Panc1 (cell line): ENCODE measurements around the gene INPP5E. TPM values are rescaled to one million over a fixed set of nuclear protein-coding genes. Genes with fewer than 3 reads are reported as not detected.
"Not testable (repeated sequence)": the region's sequence is repeated elsewhere in the genome, so short reads cannot be mapped to it uniquely, and the experiment has no call there.

Source experiments
- ATAC-seq: fragments of 200-7000 bp; cut with Tn5 transposase; 2 replicates; pipeline ENCODE4 v1.9.1; 2020; ENCODE audit warnings: mild to moderate bottlenecking, moderate library complexity
- BruUV-seq: library from RNA; stranded (reverse); fragments of 400-500 nt; replicated peaks from 2 replicates; lab custom pipeline; 2021; lab: Mats Ljungman, UMichigan
- CTCF ChIA-PET: fragments of 300-600 bp; sonication (Branson Sonifier 250); formaldehyde crosslinking; loops from one replicate; lab custom pipeline; 2022; ENCODE audit warnings: antibody characterized with exemption; lab: Charles Lee
- POLR2A ChIA-PET: fragments of 300-600 bp; sonication (Branson Sonifier 250); formaldehyde crosslinking; loops from one replicate; lab custom pipeline; 2022; ENCODE audit warnings: antibody characterized with exemption; lab: Charles Lee
- DNase-seq: peaks from one replicate; pipeline ENCODE4 v3.0.0-alpha.2; 2010; ENCODE audit warnings: low read depth, low spot score
- H3K27ac ChIP-seq: 2 replicates; pipeline ENCODE4 v1.5.1; 2011; ENCODE audit warnings: mild to moderate bottlenecking, low read length, inconsistent platforms
- H3K27me3 ChIP-seq: fragments of 200-500 bp; sonication (Bioruptor generic); 2 replicates; pipeline ENCODE4 v1.6.0; 2014; ENCODE audit warnings: low read length, inconsistent platforms; ENCODE audit not compliant: control insufficient read depth, insufficient read depth
- H3K36me3 ChIP-seq: fragments of 200-500 bp; sonication (Bioruptor generic); 2 replicates; pipeline ENCODE4 v1.5.1; 2014; ENCODE audit warnings: inconsistent platforms, mild to moderate bottlenecking, low read length, moderate library complexity; ENCODE audit not compliant: control insufficient read depth, insufficient read depth
- H3K4me1 ChIP-seq: 2 replicates; pipeline ENCODE4 v1.5.1; 2011; ENCODE audit warnings: inconsistent platforms, mild to moderate bottlenecking, low read length, moderate library complexity; ENCODE audit not compliant: control insufficient read depth, insufficient read depth
- H3K4me3 ChIP-seq, 2 experiments: 2 replicates each; pipeline ENCODE4 v1.5.1; 2011 to 2012; ENCODE audit warnings: low read depth in 2 of 2, low read length in 2 of 2, mild to moderate bottlenecking in 2 of 2, inconsistent platforms in 1 of 2, moderate library complexity in 1 of 2
- H3K9me3 ChIP-seq: fragments of 200-500 bp; sonication (Bioruptor generic); 2 replicates; pipeline ENCODE4 v1.5.1; 2014; ENCODE audit warnings: low read depth, mild to moderate bottlenecking, inconsistent platforms, low read length, moderate library complexity; ENCODE audit not compliant: control insufficient read depth, insufficient read depth
- POLR2AphosphoS5 ChIP-seq: IDR thresholded peaks from 2 replicates; pipeline ENCODE4 v1.6.1; 2012; ENCODE audit warnings: mild to moderate bottlenecking, low read depth, low read length, moderate library complexity
- SIN3A ChIP-seq: IDR thresholded peaks from 2 replicates; pipeline ENCODE4 v1.6.1; 2012; ENCODE audit warnings: low read depth, mild to moderate bottlenecking, low read length, moderate library complexity, borderline replicate concordance; ENCODE audit not compliant: insufficient read depth
- TCF7L2 ChIP-seq: IDR thresholded peaks from 2 replicates; pipeline ENCODE4 v1.6.1; 2011; ENCODE audit warnings: mild to moderate bottlenecking, low read depth, low read length, inconsistent platforms
- in situ Hi-C: cut with HindIII; loops from 2 replicates; pipeline ENCODE4 v1.10.0; 2016; ENCODE audit warnings: low sequenced_read_pairs, low pct_unique_long_range_greater_than_20kb
- intact Hi-C: fragments of 100-400 bp; cut with micrococcal nuclease; formaldehyde crosslinking; loops from one replicate; pipeline ENCODE4 v1.10.0; 2022; ENCODE audit not compliant: unreplicated experiment
- total RNA-seq: library from RNA; stranded (reverse); gene quantifications from one replicate; pipeline ENCODE4 v1.2.1, GENCODE V29; 2021; ENCODE audit not compliant: unreplicated experiment
- TF ChIP-seq, protein P1 (sequence below): fragments of 450-650 bp; IDR thresholded peaks from 2 replicates; pipeline ENCODE4 v1.5.1; 2017; ENCODE audit warnings: mild to moderate bottlenecking
- TF ChIP-seq, protein P2 (sequence below), 2 experiments: IDR thresholded peaks; 2 replicates each; pipeline ENCODE4 v1.6.1; 2011 to 2012; ENCODE audit warnings: low read depth in 2 of 2, control low read depth in 1 of 2, low read length in 1 of 2, mild to moderate bottlenecking in 1 of 2, moderate library complexity in 1 of 2; ENCODE audit not compliant: insufficient read depth in 1 of 2

INPP5E gene
- total RNA-seq, 1 experiment from 2014 or later = 14.1 TPM

DNA sequence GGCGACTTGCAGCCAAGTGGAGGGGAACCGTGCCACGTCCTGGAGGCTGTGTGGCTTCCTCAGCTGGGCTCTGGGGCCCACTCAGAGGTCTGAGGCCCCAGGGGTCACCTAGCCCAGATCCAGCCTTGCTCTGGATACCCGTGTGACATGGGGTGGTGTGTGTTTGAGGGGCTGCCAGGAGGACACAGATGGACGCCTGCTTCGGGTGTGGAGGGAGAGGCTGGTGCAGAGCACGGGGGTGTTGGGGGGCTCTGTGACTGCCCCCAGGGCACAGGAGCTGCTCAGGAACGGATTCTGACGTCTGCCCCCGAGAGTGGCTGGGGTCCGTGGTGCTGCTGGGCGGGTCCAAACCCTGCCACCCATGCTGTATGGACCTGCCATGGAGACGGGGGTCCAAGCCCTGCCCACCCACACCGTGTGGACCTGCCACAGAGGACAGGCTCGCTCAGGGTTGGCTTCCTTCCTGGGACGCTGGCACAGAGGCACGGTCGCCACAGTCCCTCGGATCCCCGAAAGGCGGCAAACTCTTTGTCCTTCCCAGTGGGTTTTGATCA, 10.5 kb downstream of the INPP5E start:
- Histone ChIP-seq H3K27ac (no peak overlapping the region), H3K9me3 (no peaks in the 10 kb centered on the region), H3K27me3 (no peaks in the 10 kb centered on the region), H3K36me3 (no peaks in the 10 kb centered on the region), H3K4me3 (no peak overlapping the region), H3K4me1 (no peaks in the 10 kb centered on the region)
- POLR2A ChIA-PET = no interaction called here
- in situ Hi-C loops (no loop called here), intact Hi-C loops (no loop called here)
- ATAC-seq = no peak
- TF ChIP-seq POLR2AphosphoS5 (no peak), TCF7L2 (no peak), SIN3A (no peak)
- TF ChIP-seq, protein P1, sequence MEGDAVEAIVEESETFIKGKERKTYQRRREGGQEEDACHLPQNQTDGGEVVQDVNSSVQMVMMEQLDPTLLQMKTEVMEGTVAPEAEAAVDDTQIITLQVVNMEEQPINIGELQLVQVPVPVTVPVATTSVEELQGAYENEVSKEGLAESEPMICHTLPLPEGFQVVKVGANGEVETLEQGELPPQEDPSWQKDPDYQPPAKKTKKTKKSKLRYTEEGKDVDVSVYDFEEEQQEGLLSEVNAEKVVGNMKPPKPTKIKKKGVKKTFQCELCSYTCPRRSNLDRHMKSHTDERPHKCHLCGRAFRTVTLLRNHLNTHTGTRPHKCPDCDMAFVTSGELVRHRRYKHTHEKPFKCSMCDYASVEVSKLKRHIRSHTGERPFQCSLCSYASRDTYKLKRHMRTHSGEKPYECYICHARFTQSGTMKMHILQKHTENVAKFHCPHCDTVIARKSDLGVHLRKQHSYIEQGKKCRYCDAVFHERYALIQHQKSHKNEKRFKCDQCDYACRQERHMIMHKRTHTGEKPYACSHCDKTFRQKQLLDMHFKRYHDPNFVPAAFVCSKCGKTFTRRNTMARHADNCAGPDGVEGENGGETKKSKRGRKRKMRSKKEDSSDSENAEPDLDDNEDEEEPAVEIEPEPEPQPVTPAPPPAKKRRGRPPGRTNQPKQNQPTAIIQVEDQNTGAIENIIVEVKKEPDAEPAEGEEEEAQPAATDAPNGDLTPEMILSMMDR = no peak
- TF ChIP-seq, protein P2, sequence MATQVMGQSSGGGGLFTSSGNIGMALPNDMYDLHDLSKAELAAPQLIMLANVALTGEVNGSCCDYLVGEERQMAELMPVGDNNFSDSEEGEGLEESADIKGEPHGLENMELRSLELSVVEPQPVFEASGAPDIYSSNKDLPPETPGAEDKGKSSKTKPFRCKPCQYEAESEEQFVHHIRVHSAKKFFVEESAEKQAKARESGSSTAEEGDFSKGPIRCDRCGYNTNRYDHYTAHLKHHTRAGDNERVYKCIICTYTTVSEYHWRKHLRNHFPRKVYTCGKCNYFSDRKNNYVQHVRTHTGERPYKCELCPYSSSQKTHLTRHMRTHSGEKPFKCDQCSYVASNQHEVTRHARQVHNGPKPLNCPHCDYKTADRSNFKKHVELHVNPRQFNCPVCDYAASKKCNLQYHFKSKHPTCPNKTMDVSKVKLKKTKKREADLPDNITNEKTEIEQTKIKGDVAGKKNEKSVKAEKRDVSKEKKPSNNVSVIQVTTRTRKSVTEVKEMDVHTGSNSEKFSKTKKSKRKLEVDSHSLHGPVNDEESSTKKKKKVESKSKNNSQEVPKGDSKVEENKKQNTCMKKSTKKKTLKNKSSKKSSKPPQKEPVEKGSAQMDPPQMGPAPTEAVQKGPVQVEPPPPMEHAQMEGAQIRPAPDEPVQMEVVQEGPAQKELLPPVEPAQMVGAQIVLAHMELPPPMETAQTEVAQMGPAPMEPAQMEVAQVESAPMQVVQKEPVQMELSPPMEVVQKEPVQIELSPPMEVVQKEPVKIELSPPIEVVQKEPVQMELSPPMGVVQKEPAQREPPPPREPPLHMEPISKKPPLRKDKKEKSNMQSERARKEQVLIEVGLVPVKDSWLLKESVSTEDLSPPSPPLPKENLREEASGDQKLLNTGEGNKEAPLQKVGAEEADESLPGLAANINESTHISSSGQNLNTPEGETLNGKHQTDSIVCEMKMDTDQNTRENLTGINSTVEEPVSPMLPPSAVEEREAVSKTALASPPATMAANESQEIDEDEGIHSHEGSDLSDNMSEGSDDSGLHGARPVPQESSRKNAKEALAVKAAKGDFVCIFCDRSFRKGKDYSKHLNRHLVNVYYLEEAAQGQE (IDR thresholded peaks at IDR 0.05; ENCODE audit: insufficient read depth in 1 of 2, low read depth in 2 of 2, low read length in 1 of 2) = no peak
- TSS peak; percentile 91 for BruUV-seq
- DNase-seq = no peak
- CTCF ChIA-PET = no interaction called here

DNA sequence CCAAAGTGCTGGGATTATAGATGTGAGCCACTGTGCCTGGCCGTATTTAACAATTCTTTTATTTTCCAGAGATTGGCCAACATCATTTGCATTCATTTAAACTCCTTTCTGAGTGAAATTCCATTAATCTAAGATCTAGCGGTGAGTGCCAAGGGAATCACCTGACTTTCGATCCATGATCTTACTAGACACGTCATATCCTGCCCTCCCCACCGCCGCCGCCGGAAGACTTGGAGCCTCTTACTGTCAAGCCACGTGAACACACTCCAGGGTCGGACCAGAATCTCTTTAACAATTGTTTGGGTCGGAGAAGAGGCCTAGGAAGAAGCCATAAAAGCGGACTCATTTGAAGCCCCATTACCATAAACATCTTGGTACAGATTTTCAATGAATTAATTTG, 12.9 kb downstream of the INPP5E start:
- Histone ChIP-seq H3K27ac (no peak overlapping the region), H3K4me3 (no peak overlapping the region), H3K9me3 (no peaks in the 10 kb centered on the region), H3K4me1 (no peaks in the 10 kb centered on the region), H3K36me3 (no peaks in the 10 kb centered on the region), H3K27me3 (no peaks in the 10 kb centered on the region)
- TF ChIP-seq POLR2AphosphoS5 (no peak), SIN3A (no peak), TCF7L2 (no peak)
- TF ChIP-seq, protein P1 = no peak
- TF ChIP-seq, protein P2 (IDR thresholded peaks at IDR 0.05; ENCODE audit: insufficient read depth in 1 of 2, low read depth in 2 of 2, low read length in 1 of 2) = no peak
- ChIA-PET POLR2A (no interaction called here), CTCF (no interaction called here)
- ATAC-seq (no peak), DNase-seq (no peak)
- intact Hi-C loops = no loop called here
- in situ Hi-C loops = no loop called here
- BruUV-seq = no TSS peak

DNA sequence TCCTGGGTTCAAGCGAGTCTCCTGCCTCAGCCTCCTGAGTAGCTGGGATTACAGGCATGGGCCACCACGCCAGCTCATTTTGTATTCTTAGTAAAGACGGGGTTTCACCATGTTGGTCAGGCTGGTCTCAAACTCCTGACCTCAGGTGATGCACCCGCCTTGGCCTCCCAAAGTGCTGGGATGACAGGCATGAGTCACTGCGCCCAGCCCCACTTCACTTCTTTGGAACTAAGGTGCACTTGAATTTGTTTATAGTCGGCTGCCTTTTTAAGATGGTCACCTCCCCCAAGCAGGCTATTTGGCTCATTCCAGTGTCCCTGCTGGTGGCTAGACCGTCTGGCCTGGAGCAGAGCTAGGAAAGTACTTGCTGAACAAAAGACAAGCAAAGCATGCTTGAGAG, 14.3 kb downstream of the INPP5E start:
- DNase-seq, CTCF ChIA-PET, POLR2A ChIA-PET, ATAC-seq, H3K27me3 ChIP-seq, H3K9me3 ChIP-seq, in situ Hi-C loops, H3K4me3 ChIP-seq, H3K27ac ChIP-seq, H3K36me3 ChIP-seq, BruUV-seq, intact Hi-C loops, H3K4me1 ChIP-seq: not testable (repeated sequence)
